HG02870 (cell line): ENCODE results near the gene PRR5L.

Experiments used
- ATAC-seq: cut with Tn5 transposase; IDR thresholded peaks from one replicate; pipeline ENCODE4 v1.9.1; 2021; ENCODE audit warnings: mild to moderate bottlenecking, moderate library complexity; ENCODE audit not compliant: unreplicated experiment

Gene PRR5L

DNA sequence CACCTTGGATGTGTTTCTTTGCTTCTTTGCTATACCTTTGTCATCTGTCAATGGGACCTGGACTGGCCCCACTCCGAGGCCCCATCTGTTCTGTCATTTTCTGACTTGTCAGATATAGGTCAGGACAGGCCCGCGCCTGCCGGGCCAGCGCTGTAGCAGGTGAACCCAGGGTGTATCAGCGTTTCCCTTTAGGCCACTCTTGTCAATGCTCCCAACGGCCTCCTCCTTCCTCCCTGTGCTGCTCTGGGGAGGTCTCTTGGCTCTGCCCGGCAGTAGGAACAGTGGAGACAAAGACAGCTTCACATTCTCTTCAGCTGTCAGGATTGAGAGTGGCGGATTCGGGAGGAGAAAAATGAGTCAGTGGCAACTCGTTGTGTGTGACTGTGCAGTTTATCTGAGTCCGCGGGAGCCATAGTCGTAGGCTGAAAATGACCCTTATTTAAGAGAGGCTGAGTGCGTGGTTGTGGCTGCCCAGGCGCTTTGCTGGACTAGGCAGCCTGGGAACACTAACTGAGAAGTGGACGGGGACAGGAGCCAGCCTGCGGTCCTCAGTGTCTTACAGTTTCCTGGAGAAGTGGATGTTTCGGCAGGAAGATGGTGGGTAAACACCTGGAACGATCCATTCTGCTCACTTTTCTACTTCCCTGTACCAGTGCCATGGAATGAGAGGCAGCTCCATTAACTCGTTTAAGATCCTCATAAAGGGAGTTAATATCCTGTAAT, 102.3 kb downstream of the PRR5L start:
- ATAC-seq: no peak

DNA sequence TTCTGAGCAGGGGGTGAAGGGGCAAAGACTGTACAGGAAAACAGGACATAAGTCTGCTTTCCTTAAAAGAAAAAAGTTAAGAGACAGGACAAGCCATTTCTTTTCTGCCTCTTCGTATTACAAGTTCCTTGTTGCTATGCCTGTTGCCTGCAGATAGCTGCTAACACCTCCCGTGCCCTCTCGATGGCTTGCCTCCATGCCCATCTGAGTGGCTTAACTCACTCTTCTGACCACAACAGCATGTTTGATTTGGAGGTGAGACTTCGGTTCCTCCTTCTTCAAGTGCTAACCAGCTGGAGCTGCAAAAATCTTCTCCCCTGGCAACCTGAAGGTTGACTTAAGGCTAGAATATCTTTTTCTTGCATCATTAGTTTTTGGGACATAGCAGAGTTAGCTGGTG, 103.1 kb downstream of the PRR5L start:
- ATAC-seq: no peak

DNA sequence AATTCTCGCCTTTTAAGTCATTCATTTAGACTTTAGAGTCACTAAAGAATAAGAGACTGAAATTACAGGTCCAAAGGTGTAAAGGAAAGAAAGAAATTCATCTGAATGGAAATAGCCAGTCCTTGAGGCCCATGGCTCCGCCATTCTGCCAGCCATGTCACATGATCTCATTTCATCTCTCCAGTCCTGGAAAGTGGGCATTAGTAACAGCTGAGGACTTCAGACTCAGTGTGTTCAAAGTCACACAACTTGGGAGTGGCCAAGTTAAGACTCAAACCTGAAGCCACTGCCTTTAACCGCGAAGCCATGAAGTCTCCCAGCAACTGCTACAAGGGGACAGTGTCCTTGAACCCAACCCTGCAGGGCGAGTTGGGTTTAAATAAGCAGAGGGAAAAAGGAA, 103.7 kb downstream of the PRR5L start:
- no peak for ATAC-seq

DNA sequence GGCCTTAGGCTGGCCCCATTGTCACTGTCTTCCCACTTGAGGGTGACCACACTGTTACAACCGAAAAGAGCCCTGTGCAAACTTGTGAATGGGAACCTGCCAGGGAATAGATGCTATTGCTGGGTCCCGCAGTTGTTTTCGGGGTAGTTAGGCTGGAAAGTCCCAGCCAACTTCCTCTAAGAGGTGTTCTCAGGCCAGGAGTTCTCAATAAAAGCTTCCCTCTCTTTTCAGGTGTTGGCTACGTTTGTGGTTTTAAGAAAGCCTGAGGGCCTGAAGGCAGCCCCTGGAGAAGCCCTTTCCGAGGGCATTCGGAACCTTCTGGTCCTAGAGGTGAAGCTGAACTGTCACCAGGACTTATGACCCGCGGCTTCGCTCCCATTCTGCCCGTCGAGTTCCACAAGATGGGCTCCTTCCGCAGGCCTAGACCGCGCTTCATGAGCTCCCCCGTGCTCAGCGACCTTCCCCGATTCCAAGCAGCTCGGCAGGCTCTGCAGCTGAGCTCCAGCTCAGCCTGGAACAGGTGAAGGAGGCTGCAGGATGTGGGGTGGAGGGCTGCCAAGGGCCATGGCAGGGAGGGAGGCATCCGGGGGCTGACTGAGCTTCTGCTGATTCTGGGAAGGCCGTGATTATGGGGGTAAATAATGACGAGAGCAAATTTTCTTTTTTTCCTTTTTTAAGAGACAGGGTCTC, 104.8 kb downstream of the PRR5L start:
- ATAC-seq: no peak

DNA sequence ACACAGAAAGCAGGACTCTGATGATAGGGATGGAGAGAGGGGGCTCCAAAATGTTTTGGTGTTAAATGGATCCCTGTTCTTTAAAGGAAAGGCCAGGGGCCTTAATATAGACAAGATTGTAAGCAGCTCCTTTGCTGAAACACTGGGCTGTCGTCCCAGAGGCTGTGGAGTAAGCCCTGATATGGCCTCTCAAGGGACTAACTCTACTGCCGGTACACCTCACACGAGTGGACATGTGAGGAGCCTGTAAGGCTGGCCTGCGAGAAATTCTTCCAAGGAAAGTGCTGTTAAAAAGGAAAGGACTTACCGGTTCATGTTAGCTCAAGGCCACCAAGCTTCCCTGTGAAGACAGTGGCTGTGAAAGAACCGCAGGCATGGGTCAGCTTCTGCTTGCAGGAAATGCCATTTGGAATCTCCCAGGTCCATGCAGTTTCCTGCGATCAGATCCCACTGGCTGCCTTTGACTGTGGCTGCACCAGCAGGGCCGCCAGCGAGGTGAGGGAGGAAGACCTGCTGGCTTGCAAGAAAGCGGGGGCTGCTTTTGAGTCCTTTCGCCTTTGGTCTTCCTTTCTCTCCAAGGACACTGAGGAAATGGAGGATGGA, 106.6 kb downstream of the PRR5L start:
- ATAC-seq: no peak

DNA sequence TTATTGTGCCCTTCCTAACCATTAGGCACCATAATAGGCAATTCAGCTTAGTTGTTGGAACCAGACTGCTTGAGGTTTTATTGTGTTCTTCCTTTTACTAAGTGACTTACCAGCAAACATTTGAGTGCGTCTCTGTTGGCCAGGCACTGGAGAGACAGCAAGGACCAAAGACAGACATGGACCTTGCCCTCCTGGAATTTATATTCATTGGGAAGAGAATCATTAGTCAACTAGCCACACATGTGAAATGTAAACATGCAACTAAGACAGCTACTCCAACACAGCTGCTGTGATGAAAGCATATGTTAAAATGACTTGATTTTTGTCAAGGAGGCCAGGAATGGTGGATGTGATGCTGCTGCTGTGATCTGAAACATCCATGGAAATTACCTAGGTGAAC, 107.6 kb downstream of the PRR5L start:
- ATAC-seq: no peak

DNA sequence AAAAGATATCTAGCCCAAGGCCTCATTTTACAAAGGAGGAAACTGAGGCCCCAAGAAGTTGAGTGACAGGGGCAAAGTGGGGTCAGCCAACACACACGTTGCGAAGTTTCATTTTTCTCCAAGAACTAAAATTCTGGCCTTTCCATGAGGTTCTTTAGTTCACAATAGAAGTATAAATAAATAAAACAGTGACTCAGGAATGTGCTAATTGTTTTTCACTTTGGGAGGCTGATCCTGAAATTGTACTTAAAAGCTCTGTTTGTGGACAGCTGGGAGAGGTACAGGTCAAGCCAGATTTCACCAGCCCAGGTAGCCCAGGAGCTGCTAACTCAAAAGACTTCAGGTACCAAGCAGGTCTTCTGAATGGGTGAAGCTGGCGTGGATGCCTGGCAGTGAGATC, 108.7 kb downstream of the PRR5L start:
- ATAC-seq: no peak

DNA sequence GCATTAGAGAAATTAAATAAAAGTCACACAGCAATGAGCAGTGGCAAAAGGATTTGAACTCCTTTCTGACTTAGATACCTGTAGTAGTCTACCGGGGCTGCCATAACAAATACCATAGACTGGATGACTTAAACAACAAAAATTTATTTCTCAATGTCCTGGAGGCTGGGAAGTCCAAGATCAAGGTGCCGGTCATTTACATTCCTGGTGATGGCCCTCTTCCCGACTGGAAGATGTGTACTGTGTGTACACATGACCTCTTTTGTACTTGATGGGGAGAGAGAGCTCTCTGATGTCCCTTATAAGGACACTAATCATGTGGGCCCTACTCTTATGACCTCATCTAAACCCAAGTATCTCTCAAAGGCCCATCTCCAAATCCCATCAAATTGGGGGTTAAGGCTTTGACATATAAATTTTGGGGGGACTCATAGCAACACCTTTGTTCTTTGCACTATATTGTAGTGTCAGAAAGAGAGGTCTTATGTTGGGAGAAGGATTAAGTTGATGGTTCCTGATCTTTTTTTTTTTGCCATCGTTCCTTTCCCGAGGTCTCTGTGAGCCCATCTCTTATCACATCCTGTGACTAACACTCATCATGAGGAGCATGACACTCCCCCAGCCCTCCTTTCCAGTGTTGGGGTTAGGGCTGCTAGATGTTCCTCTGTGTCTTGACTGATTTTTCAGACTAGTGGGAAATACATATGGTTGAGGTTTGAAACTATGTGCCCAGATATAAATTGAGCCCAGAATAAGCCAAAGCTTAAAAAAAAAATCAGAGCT, 109.7 kb downstream of the PRR5L start:
- ATAC-seq: no peak

DNA sequence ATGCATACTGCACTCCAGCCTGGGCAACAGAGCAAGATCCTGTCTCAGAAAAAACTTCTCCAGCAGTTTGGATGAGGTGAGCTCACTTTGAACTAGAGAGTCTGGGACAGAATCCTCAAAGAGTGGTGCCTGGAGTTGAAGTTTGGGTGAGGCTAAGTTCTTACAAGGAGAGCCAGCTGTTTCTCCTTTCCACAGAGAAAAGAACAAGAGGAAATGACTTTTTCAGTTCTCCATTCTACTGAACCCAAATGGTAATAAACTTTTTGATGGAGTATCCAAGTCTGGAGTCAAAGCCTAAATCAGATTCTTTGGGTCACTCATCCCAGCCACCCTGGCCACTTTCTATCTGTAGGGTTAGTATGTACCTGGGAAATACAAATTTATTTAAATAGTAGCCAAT, 111.3 kb downstream of the PRR5L start:
- no peak for ATAC-seq

DNA sequence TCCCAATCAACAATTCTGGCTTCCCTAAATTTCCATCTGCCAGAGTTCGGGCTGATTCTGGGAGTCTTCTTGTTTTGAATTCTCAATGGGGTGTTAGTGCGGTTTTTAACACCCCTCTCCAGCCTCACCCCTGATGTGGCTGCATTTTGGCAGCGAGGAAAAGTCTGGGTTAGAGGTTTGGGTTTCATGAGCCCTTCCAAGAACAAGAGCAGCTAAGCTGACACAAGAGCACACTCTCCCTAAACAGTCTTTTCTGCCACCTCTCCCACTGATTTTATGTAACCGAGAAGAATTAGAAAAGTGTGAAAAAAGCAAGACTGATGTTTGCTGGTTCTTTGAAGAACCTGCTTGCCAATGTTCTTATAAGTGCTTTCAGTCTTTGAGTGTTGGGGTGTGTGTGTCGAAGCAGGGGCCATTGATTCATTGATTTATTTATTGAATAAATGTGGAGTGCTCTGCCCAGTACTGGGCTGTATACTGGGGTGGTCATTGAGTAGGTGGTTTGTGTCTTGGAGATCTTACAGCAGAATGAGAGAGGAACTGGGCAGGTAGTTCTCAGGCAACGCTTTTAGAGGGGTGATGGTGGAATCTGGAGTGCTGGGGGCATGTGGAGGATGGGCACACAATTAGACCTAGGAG, 112.5 kb downstream of the PRR5L start:
- no peak for ATAC-seq

DNA sequence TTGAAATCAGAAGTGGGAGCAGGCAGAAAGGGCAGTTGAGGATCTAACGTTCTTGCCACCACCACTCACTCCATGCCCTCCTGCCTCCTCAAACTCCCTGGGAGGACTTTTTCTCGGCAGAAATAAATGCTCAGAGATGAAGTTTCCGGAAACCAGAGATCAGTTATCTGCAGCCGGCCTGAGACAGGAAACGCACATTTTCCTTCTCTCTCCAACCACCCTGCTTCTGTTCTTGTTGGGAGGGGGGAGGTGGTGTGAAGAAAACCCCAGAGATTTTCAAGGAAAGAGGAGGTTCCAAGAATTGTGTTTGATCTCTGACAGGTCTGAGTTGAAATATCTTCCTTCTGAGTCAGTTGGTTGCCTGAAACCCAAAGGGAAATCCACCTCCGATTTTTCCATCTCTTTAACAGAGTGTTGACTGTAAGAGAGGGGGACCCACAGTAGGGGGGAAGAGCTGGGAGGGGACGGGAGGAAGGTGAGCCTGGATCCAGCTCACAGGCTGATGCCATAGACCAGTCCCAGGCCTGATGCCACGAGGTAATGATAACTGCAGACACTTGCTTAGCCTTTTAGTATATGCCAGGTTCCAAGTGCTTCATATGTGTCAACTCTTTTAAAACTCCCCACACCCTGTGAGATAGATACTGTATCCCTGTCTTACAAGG, 113.2 kb downstream of the PRR5L start:
- no peak for ATAC-seq

DNA sequence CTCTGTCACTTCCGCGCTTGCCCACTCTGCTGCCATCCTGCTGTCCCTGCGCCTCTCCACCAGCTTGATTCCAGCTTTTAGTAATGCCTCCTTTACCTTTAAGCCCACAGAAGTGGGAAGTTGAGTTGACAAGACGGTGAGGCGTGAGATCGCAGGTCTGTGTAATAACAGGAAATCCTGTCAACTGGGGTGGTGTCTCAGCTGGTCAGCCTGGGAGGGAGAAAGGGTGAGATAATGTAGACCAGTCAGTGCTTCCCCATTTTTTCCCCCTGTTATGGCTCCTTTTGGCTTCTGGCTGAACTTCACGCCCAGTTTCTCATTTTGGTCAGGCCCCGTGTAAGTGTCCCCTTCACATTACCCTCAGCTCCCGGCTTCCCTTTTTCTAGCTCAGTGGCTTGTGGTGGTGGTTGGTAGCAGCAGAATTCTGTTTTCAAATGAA, 115.1 kb downstream of the PRR5L start:
- ATAC-seq: peak; percentile 83

DNA sequence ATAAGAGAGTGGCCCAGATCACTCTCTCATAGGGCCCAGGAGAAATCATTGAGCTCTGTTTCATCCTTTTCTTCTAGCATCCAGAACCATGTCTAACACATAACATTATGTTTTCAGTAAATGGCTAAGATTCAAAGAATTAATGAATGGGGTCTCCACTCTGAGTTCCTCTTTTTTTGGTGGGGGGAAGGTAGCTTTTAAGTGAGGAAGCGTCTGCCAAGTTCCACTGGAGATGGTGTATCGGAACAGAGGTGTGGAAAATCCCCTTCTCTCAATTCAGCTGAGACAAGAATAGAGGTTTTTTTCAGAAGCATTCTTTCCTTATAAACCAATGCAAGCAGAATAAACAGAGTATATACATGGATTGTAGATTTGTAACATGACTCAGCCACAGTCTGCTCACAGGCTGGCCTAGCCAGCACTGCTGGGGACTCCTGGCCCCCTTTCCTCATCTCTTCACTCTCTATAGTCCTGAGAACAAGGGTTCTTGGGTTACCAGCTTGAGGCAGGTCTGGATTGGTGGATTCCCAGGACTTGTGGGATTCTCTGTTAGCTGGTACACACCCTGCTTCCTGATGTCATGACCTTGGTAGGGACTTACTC, 116.8 kb downstream of the PRR5L start:
- no peak for ATAC-seq

DNA sequence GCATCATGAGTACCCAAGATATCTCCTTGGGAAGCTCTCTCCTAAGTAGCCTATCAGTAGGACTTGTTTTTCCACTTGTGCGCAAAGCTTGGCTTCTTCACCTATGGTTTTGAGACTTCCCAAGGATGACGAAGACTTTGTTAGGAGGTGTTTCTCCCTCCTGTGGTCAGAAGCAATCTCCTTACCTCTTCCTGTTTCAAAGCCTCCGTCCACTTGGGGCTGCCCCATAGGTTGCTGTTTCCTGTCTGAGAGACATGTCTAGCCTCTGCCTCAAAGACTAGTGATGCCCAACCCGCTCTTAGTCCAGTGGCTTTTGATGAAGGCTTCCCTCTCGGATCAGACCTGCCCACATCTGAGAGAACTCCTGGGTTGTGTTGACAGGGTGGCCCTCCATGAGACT, 121.1 kb downstream of the PRR5L start:
- ATAC-seq: no peak

DNA sequence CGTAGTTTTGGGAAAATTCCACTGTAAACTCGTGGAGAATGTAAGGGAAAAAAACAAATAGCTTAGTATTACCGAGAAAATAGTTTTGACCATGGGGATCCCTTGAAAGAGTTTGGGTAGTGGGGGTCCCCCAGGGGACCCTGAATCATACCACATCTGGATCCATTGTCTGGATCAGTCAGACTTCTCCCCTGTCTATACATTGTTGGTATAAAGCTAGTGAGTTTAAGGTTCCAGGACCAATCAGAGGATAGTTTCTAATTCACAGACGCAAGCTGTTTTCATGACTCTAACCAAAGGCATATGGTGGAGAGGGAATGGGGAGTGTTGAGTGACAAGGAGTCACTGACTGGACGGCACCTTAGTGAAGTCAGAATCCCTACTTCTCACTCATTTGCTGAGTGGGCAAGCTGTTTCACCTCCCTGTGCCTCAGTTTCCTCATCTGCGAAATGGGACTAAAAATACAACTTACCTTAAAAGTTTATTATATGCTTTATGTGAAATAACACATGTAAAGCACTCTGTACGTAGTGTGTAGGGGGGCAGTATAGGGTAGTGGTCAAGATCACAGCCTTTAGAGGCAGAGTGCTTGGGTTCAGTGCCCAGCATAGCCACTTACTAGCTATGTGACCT, 123.8 kb downstream of the PRR5L start:
- ATAC-seq: no peak

DNA sequence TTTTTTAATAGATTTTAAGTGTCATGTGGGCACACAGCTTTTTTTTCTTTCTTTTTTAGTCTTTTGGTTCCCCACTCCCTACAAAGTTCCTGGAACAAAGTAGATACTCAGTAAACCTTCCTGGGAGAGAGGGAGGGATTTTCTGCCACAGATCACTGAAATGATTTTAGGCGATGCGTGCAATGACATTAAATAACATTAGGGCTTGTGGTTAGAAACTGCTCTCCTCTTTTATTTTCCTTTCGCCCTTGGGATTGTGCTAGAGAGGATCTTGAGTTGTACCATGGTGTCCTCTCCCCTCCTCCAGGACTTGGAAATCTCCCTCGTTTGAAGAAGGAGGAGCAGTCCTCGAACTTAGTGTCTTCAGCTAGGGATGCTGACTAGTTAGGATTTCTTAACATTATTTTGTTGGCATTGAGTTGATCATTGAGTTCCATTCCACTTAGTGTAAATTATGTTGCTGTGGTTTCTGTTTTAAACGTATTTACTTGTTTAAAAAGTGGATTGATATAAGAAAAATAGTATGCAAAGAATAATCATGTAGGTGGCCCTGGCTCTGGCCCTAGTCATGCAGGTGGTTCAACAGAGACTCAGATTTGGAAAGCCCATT, 125.6 kb downstream of the PRR5L start:
- no peak for ATAC-seq

DNA sequence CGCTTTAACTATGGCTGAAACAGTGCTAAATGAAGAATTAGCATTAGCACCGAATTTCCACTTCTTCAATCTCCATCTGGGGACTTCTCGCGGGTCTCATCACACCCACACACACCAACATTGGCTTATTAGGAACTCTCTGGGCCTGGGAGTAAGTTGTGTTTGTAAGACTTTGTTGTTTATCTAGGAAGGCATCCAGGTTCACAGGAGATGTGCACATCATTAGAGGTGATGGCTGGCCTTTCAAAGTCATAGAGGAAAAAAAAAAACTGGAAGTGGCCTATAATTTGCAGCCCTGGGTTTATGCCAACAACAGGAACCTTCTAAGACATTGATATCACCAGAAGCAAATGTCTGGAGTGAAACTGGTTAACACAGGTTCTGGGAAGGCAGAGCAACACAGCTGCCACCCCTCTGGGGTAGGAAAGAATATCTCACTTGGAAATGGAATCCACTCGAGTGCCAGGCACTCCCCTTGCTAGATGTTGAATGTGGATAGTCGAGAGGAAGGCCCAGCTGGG, 129.5 kb downstream of the PRR5L start:
- no peak for ATAC-seq

DNA sequence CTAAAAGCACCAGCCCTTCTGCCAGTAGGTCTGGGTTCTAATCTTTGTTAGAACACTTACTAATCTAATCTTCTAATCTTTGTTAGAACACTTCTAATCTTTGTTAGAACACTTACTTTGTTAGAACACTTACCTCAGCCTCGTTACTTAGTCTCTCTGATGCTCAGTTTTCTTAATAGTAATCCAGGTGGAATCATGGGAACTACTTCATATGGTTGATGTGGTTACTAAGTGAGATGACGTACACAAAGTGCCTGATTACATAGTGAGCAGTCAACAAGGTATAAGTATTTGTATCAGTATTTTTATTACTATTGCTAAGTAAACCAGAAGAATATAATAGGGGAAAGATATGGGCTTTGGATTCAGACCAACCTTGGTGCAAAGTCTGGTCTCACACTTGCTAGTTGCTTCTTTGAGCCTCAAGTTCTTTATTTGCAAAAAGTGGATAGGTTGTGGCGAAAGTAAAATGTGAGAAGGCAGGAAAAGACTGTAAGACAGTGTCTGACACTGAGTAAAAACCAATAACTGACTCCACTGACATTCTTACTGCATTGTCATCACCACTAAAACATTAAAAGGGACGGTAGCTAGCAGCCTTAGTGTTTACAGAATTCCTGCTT, 130.2 kb downstream of the PRR5L start:
- ATAC-seq: no peak

DNA sequence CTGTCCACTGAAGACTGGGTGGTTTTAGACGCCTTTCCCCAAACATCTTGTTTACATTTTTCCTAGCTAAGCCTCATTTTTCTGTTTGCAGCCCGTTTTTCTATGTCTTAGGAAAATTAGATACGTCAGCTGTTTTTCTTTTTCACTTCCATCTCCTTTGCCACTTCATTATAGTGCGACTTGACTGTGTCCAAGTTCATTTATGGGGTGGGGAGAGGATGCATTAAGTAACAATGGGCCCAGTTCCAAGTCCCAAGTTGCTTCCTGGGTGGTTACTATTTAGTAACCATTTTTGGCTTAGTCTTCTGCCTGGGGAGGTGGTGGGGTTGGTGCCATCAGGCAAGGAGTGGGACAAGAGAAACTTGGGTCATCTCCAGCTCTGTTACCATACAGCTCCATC, 131.0 kb downstream of the PRR5L start:
- no peak for ATAC-seq
